KMS-11 (cell line): Measurements from ENCODE around the gene MS4A12.

Experiments used
- H2AFZ ChIP-seq: fragments of 200-600 bp; sonication (generic); 2 replicates; pipeline ENCODE4 v1.6.1; 2016; ENCODE audit warnings: antibody characterized with exemption, mixed run types, low read depth
- H3K27ac ChIP-seq: fragments of 200-600 bp; sonication (generic); 2 replicates; pipeline ENCODE4 v1.6.1; 2016; ENCODE audit warnings: mild to moderate bottlenecking, mixed run types
- H3K27me3 ChIP-seq: fragments of 200-600 bp; sonication (generic); 2 replicates; pipeline ENCODE4 v1.6.1; 2017; ENCODE audit warnings: mild to moderate bottlenecking, low read depth, mixed run types, moderate library complexity; ENCODE audit not compliant: insufficient read depth
- H3K36me3 ChIP-seq: fragments of 200-600 bp; sonication (generic); 2 replicates; pipeline ENCODE4 v1.6.1; 2017; ENCODE audit warnings: mild to moderate bottlenecking, mixed run types; ENCODE audit not compliant: insufficient read depth
- H3K4me1 ChIP-seq: fragments of 200-600 bp; sonication (generic); 2 replicates; pipeline ENCODE4 v1.6.1; 2016; ENCODE audit warnings: mild to moderate bottlenecking, low read depth, mixed run types; ENCODE audit not compliant: poor library complexity, severe bottlenecking
- H3K4me2 ChIP-seq: fragments of 200-600 bp; sonication (generic); 2 replicates; pipeline ENCODE4 v1.7.0; 2016; ENCODE audit warnings: mild to moderate bottlenecking, mixed run types
- H3K4me3 ChIP-seq: fragments of 200-600 bp; sonication (generic); IDR thresholded peaks from 2 replicates; pipeline ENCODE4 v1.6.1; 2017; ENCODE audit warnings: low read depth, low read length, mixed read lengths; ENCODE audit not compliant: insufficient read depth
- H3K79me2 ChIP-seq: fragments of 200-600 bp; sonication (generic); 2 replicates; pipeline ENCODE4 v1.6.1; 2016; ENCODE audit warnings: low read depth, mixed run types; ENCODE audit not compliant: insufficient read depth
- H3K9ac ChIP-seq: fragments of 200-600 bp; sonication (generic); 2 replicates; pipeline ENCODE4 v1.6.1; 2016; ENCODE audit warnings: mild to moderate bottlenecking, mixed run types
- H4K20me1 ChIP-seq: fragments of 200-600 bp; sonication (generic); 2 replicates; pipeline ENCODE4 v1.6.1; 2016; ENCODE audit warnings: mild to moderate bottlenecking, mixed run types; ENCODE audit not compliant: insufficient read depth
- CTCF ChIP-seq: fragments of 200-600 bp; sonication (generic); conservative IDR thresholded peaks from 2 replicates; pipeline ENCODE4 v1.6.1; 2017; ENCODE audit warnings: low read depth, mild to moderate bottlenecking, antibody characterized with exemption, low read length, moderate library complexity, mixed read lengths

MS4A12 gene

GRCh38 chr11:60469723-60470122 lies 22.9 kb upstream of the MS4A12 start:
- H4K20me1 ChIP-seq, result no peaks in the 10 kb centered on the region
- H3K36me3 ChIP-seq, result no peaks in the 10 kb centered on the region
- H3K4me2 ChIP-seq, result no peak overlapping the region
- no peak overlapping the region for H3K4me3 ChIP-seq
- no peaks in the 10 kb centered on the region for H3K27me3 ChIP-seq
- no peak overlapping the region for H3K9ac ChIP-seq
- TF ChIP-seq CTCF, result no peak
- no peak overlapping the region for H2AFZ ChIP-seq
- H3K27ac ChIP-seq, result no peak overlapping the region
- H3K4me1 ChIP-seq, result no peaks in the 10 kb centered on the region
- no peaks in the 10 kb centered on the region for H3K79me2 ChIP-seq

GRCh38 chr11:60477035-60477445 lies 15.5 kb upstream of the MS4A12 start:
- no peak overlapping the region for H3K4me3 ChIP-seq
- no peak overlapping the region for H3K27ac ChIP-seq
- no peak overlapping the region for H2AFZ ChIP-seq

GRCh38 chr11:60482361-60482760 lies 10.2 kb upstream of the MS4A12 start:
- TF ChIP-seq CTCF, result no peak
- H3K27ac ChIP-seq, result no peak overlapping the region
- H3K79me2 ChIP-seq, result no peaks in the 10 kb centered on the region
- H3K4me3 ChIP-seq, result no peak overlapping the region
- no peak overlapping the region for H3K4me2 ChIP-seq
- H3K27me3 ChIP-seq, result no peaks in the 10 kb centered on the region
- H2AFZ ChIP-seq, result no peak overlapping the region
- H3K36me3 ChIP-seq, result no peaks in the 10 kb centered on the region
- no peaks in the 10 kb centered on the region for H4K20me1 ChIP-seq
- no peak overlapping the region for H3K9ac ChIP-seq
- peaks cover 3% of the 10 kb centered on the region for H3K4me1 ChIP-seq

More at GRCh38 chr11:60477035-60477445, 15.5 kb upstream of the MS4A12 start:
- TF ChIP-seq CTCF, result no peak
- Histone ChIP-seq H3K4me1 (no peaks in the 10 kb centered on the region), H3K27me3 (no peaks in the 10 kb centered on the region), H3K9ac (no peak overlapping the region), H3K36me3 (no peaks in the 10 kb centered on the region), H4K20me1 (no peaks in the 10 kb centered on the region), H3K4me2 (no peak overlapping the region), H3K79me2 (no peaks in the 10 kb centered on the region)

GRCh38 chr11:60485987-60486386 lies 6.6 kb upstream of the MS4A12 start:
- TF ChIP-seq CTCF, result peak; percentile 85
- Histone ChIP-seq H3K9ac (no peak overlapping the region), H3K36me3 (no peaks in the 10 kb centered on the region), H2AFZ (peak overlapping the region; percentile 38; the same call in 1 of the 2 replicates), H3K4me1 (peaks cover 3% of the 10 kb centered on the region), H3K27me3 (no peaks in the 10 kb centered on the region), H4K20me1 (no peaks in the 10 kb centered on the region), H3K79me2 (no peaks in the 10 kb centered on the region), H3K4me3 (no peak overlapping the region), H3K4me2 (no peak overlapping the region), H3K27ac (no peak overlapping the region)
